GM23338 (cell line): ENCODE data around the gene ITGA4. TPM values are rescaled to one million over a fixed set of nuclear protein-coding genes. Genes with fewer than 3 reads are reported as not detected.

ENCODE experiments used
- ATAC-seq: fragments of 200-7000 bp; cut with Tn5 transposase; 3 replicates; pipeline ENCODE4 v1.9.1; 2020
- DNase-seq: peaks from one replicate; pipeline ENCODE4 v3.0.0-alpha.2; 2015; ENCODE audit warnings: low spot score
- H2AFZ ChIP-seq: fragments of 200-600 bp; sonication (generic); 2 replicates; pipeline ENCODE4 v1.8.0; 2016; ENCODE audit warnings: antibody characterized with exemption, mild to moderate bottlenecking, moderate library complexity
- H3F3A ChIP-seq: fragments of 200-600 bp; sonication (generic); replicated peaks from 2 replicates; pipeline ENCODE4 v1.8.0; 2017; ENCODE audit warnings: antibody characterized with exemption, mixed run types, low read depth
- H3K27ac ChIP-seq: fragments of 200-600 bp; sonication (generic); 2 replicates; pipeline ENCODE4 v1.6.1; 2016; ENCODE audit warnings: low read depth
- H3K27me3 ChIP-seq: fragments of 200-600 bp; sonication (generic); 2 replicates; pipeline ENCODE4 v1.8.0; 2016; ENCODE audit warnings: mild to moderate bottlenecking, mixed run types, moderate library complexity; ENCODE audit not compliant: insufficient read depth
- H3K36me3 ChIP-seq: fragments of 200-600 bp; sonication (generic); 2 replicates; pipeline ENCODE4 v1.8.0; 2016; ENCODE audit warnings: mild to moderate bottlenecking; ENCODE audit not compliant: insufficient read depth
- H3K4me1 ChIP-seq: fragments of 200-600 bp; sonication (generic); 2 replicates; pipeline ENCODE4 v1.8.0; 2016; ENCODE audit warnings: mild to moderate bottlenecking, moderate library complexity; ENCODE audit not compliant: insufficient read depth
- H3K4me2 ChIP-seq: fragments of 200-600 bp; sonication (generic); 2 replicates; pipeline ENCODE4 v1.7.1; 2017; ENCODE audit warnings: mixed run types
- H3K4me3 ChIP-seq: fragments of 200-600 bp; sonication (generic); 2 replicates; pipeline ENCODE4 v1.6.1; 2016; ENCODE audit warnings: mixed run types
- H3K79me2 ChIP-seq: fragments of 200-600 bp; sonication (generic); replicated peaks from 2 replicates; pipeline ENCODE4 v1.8.0; 2017; ENCODE audit warnings: mild to moderate bottlenecking; ENCODE audit not compliant: insufficient read depth
- H3K9me2 ChIP-seq: fragments of 200-600 bp; sonication (generic); 2 replicates; pipeline ENCODE4 v1.8.0; 2017; ENCODE audit not compliant: insufficient read depth
- H4K20me1 ChIP-seq: fragments of 200-600 bp; sonication (generic); replicated peaks from 2 replicates; pipeline ENCODE4 v1.8.0; 2017; ENCODE audit warnings: mild to moderate bottlenecking; ENCODE audit not compliant: insufficient read depth
- H3K27ac Mint-ChIP-seq: 2 replicates; pipeline ENCODE4 v1.8.0; 2020; ENCODE audit warnings: inconsistent platforms, mild to moderate bottlenecking, moderate library complexity, mixed read lengths
- H3K27me3 Mint-ChIP-seq: 3 replicates; pipeline ENCODE4 v1.8.0; 2022; ENCODE audit warnings: low read depth, mild to moderate bottlenecking, moderate library complexity, mixed read lengths, inconsistent platforms; ENCODE audit not compliant: insufficient read depth, poor library complexity
- H3K36me3 Mint-ChIP-seq: 3 replicates; pipeline ENCODE4 v1.8.0; 2021; ENCODE audit warnings: low read depth, mild to moderate bottlenecking, inconsistent platforms, moderate library complexity, mixed read lengths
- H3K4me1 Mint-ChIP-seq: 3 replicates; pipeline ENCODE4 v1.8.0; 2020; ENCODE audit warnings: mild to moderate bottlenecking, inconsistent platforms, mixed read lengths
- H3K4me3 Mint-ChIP-seq: 3 replicates; pipeline ENCODE4 v1.8.0; 2021; ENCODE audit warnings: moderate library complexity, mild to moderate bottlenecking, inconsistent platforms, mixed read lengths
- H3K9me3 Mint-ChIP-seq: 3 replicates; pipeline ENCODE4 v1.8.0; 2020; ENCODE audit warnings: moderate library complexity, mild to moderate bottlenecking, inconsistent platforms, mixed read lengths
- CREB1 ChIP-seq: fragments of 250-450 bp; sonication (Bioruptor Pico); IDR thresholded peaks from 2 replicates; pipeline ENCODE4 v1.5.0; 2020; ENCODE audit warnings: low read depth, mild to moderate bottlenecking, moderate library complexity
- EZH2 ChIP-seq: fragments of 200-600 bp; sonication (generic); IDR thresholded peaks from one replicate; pipeline ENCODE4 v1.8.0; 2017; ENCODE audit warnings: antibody characterized with exemption, mild to moderate bottlenecking, low read depth; ENCODE audit not compliant: unreplicated experiment
- NANOG ChIP-seq: IDR thresholded peaks from 2 replicates; pipeline ENCODE4 v1.6.1; 2016; ENCODE audit warnings: antibody characterized with exemption, borderline replicate concordance
- POLR2AphosphoS5 ChIP-seq: IDR thresholded peaks from 2 replicates; pipeline ENCODE4 v1.6.1; 2016; ENCODE audit warnings: antibody characterized with exemption, low read depth
- STAT1 ChIP-seq: IDR thresholded peaks from one replicate; pipeline ENCODE4 v1.6.1; 2016; ENCODE audit warnings: antibody characterized with exemption; ENCODE audit not compliant: unreplicated experiment
- ZNF114 ChIP-seq: fragments of 250-450 bp; sonication (Bioruptor Pico); IDR thresholded peaks from 2 replicates; pipeline ENCODE4 v1.5.0; 2020; ENCODE audit warnings: mild to moderate bottlenecking, moderate library complexity
- ZNF331 ChIP-seq: fragments of 250-450 bp; sonication (Bioruptor Pico); IDR thresholded peaks from 2 replicates; pipeline ENCODE4 v1.5.0; 2020; ENCODE audit warnings: low read depth, mild to moderate bottlenecking, moderate library complexity
- polyA plus RNA-seq: library from polyadenylated mRNA; unstranded; fragments of >200 nt; fragmentation: Nextera tagmentation; extraction: Ambion mirVana; gene quantifications from 2 replicates; pipeline ENCODE4 v1.2.1, GENCODE V29; 2016
- total RNA-seq: library from RNA; depleted of rRNA; stranded (reverse); fragments of >200 nt; shearing (Covaris generic); gene quantifications from 2 replicates; pipeline ENCODE4 v1.2.3, GENCODE V29; 2014
- TF ChIP-seq, protein P1 (sequence below): IDR thresholded peaks from one replicate; pipeline ENCODE4 v1.6.1; 2018; ENCODE audit warnings: antibody characterized with exemption; ENCODE audit not compliant: unreplicated experiment
- TF ChIP-seq, protein P2 (sequence below), 2 experiments: fragments of 200-600 bp in 1 of 2; sonication (generic) in 1 of 2; conservative IDR thresholded peaks; 2 replicates each; pipeline versions ENCODE4 v1.5.1 to v1.6.1; 2016 to 2017; ENCODE audit warnings: antibody characterized with exemption in 2 of 2, low read depth in 2 of 2, mild to moderate bottlenecking in 2 of 2, moderate library complexity in 1 of 2

ITGA4 gene
- total and polyA plus RNA-seq, 2 experiments from 2014 or later = 1.2 to 4.6 TPM

DNA sequence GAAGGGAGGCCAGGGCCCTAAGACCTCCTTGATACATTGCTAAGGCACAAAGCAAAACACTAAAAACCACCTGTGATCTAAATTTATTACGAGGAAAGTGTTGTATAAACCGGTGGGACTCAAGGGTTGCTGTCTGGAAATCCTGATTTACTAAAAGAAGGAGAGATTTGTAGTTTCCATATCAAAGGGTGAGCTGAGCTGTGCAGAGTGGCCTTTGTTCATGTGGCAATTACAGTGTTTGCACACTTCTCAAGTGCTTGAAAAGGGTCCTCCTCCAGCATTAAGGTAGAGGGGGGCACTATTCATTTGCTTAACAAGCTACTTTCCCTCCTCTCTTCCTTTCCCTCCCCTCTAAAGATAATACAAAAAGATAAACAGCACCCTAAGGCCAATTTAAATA, 30.5 kb upstream of the ITGA4 start:
- Histone ChIP-seq H3K4me2 (no peak overlapping the region), H3K36me3 (no peaks in the 10 kb centered on the region), H3K4me1 (peaks cover 5% of the 10 kb centered on the region; the same call in 1 of the 2 replicates), H3K79me2 (no peaks in the 10 kb centered on the region), H4K20me1 (no peaks in the 10 kb centered on the region), H2AFZ (no peak overlapping the region), H3K27me3 (no peaks in the 10 kb centered on the region), H3K9me2 (no peaks in the 10 kb centered on the region), H3K4me3 (no peak overlapping the region), H3K27ac (no peak overlapping the region), H3F3A (no peaks in the 10 kb centered on the region)
- Mint-ChIP-seq H3K27ac (no peak overlapping the region), H3K36me3 (no peaks in the 10 kb centered on the region), H3K4me3 (no peak overlapping the region), H3K27me3 (no peaks in the 10 kb centered on the region), H3K4me1 (peaks cover 8% of the 10 kb centered on the region), H3K9me3 (no peaks in the 10 kb centered on the region)
- TF ChIP-seq CREB1 (no peak), ZNF331 (no peak), NANOG (no peak), STAT1 (no peak), EZH2 (no peak), POLR2AphosphoS5 (no peak)
- TF ChIP-seq, protein P1, sequence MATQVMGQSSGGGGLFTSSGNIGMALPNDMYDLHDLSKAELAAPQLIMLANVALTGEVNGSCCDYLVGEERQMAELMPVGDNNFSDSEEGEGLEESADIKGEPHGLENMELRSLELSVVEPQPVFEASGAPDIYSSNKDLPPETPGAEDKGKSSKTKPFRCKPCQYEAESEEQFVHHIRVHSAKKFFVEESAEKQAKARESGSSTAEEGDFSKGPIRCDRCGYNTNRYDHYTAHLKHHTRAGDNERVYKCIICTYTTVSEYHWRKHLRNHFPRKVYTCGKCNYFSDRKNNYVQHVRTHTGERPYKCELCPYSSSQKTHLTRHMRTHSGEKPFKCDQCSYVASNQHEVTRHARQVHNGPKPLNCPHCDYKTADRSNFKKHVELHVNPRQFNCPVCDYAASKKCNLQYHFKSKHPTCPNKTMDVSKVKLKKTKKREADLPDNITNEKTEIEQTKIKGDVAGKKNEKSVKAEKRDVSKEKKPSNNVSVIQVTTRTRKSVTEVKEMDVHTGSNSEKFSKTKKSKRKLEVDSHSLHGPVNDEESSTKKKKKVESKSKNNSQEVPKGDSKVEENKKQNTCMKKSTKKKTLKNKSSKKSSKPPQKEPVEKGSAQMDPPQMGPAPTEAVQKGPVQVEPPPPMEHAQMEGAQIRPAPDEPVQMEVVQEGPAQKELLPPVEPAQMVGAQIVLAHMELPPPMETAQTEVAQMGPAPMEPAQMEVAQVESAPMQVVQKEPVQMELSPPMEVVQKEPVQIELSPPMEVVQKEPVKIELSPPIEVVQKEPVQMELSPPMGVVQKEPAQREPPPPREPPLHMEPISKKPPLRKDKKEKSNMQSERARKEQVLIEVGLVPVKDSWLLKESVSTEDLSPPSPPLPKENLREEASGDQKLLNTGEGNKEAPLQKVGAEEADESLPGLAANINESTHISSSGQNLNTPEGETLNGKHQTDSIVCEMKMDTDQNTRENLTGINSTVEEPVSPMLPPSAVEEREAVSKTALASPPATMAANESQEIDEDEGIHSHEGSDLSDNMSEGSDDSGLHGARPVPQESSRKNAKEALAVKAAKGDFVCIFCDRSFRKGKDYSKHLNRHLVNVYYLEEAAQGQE = no peak
- ATAC-seq = no peak
- DNase-seq = no peak

DNA sequence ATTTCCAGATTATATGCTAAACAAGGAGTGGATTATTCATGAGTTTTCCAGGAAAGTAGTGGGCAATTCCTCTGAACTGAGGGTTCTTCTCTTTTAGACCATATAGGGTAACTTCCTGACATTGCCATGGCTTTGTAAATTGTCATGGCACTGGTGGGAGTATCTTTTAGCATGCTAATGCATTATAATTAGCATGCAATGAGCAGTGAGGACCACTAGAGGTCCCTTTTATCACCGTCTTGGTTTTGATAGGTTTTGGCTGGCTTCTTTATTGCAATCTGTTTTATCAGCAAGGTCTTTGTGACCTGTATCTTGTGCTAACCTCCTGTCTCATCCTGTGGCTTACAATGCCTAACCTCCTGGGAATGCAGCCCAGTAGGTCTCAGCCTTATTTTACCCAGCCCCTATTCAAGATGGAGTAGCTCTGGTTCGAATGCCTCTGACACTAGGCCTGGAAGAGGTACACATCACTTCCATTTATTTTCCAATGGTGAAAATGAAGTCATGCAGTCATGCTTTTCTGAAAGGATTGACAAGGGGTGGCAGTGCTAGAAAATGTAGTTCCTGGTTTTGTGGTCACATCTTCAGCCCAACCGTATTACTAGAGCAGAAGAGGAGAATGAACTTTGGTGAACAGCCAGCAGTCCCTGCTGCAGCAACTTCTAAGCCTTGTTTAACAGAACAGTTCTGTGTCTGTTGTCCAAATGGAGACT, 26.6 kb upstream of the ITGA4 start:
- Histone ChIP-seq H3K36me3 (no peaks in the 10 kb centered on the region), H3K4me3 (no peak overlapping the region), H4K20me1 (no peaks in the 10 kb centered on the region), H3K79me2 (no peaks in the 10 kb centered on the region), H3K4me2 (no peak overlapping the region), H2AFZ (no peak overlapping the region), H3K27ac (no peak overlapping the region), H3K9me2 (no peaks in the 10 kb centered on the region), H3F3A (no peaks in the 10 kb centered on the region), H3K27me3 (no peaks in the 10 kb centered on the region), H3K4me1 (peaks cover 5% of the 10 kb centered on the region; the same call in 1 of the 2 replicates)
- peaks cover 7% of the 10 kb centered on the region; the same call in 1 of the 3 replicates for H3K36me3 Mint-ChIP-seq
- no peaks in the 10 kb centered on the region for H3K27me3 Mint-ChIP-seq
- no peak overlapping the region for H3K27ac Mint-ChIP-seq
- TF ChIP-seq, protein P2, sequence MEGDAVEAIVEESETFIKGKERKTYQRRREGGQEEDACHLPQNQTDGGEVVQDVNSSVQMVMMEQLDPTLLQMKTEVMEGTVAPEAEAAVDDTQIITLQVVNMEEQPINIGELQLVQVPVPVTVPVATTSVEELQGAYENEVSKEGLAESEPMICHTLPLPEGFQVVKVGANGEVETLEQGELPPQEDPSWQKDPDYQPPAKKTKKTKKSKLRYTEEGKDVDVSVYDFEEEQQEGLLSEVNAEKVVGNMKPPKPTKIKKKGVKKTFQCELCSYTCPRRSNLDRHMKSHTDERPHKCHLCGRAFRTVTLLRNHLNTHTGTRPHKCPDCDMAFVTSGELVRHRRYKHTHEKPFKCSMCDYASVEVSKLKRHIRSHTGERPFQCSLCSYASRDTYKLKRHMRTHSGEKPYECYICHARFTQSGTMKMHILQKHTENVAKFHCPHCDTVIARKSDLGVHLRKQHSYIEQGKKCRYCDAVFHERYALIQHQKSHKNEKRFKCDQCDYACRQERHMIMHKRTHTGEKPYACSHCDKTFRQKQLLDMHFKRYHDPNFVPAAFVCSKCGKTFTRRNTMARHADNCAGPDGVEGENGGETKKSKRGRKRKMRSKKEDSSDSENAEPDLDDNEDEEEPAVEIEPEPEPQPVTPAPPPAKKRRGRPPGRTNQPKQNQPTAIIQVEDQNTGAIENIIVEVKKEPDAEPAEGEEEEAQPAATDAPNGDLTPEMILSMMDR (conservative IDR thresholded peaks at IDR 0.05; ENCODE audit: low read depth in 2 of 2) = peak; percentile 42 to 59
- TF ChIP-seq CREB1 (no peak), ZNF114 (CRISPR knock-in tag) (no peak), NANOG (no peak)
- H3K4me3 Mint-ChIP-seq = no peak overlapping the region
- DNase-seq (peak; percentile 58), ATAC-seq (no peak)
- peaks cover 8% of the 10 kb centered on the region for H3K4me1 Mint-ChIP-seq
- peaks cover 3% of the 10 kb centered on the region; the same call in 1 of the 3 replicates for H3K9me3 Mint-ChIP-seq
